ENCODE data around the gene PROK1. TPM values are rescaled to one million over a fixed set of nuclear protein-coding genes. Genes with fewer than 3 reads are reported as not detected.

The PROK1 gene
- total RNA-seq, 4 donors from 2014 or later: 0.35 to 2.3 TPM; not detected in 2

GRCh38 chr1:110466646-110467280 lies 15.8 kb downstream of the PROK1 start:
- Histone ChIP-seq H3K4me1 (peaks cover 20 to 48% (median 35%) of the 10 kb centered on the region in 3 donors), H3K36me3 (no peaks in the 10 kb centered on the region), H3K27ac (peak overlapping the region in 2 of 4 donors; percentile 39 to 83), H3K27me3 (no peaks in the 10 kb centered on the region), H3K9me3 (no peaks in the 10 kb centered on the region), H3K4me3 (no peak overlapping the region)
- TF ChIP-seq POLR2A (IDR thresholded peaks at IDR 0.05) (no peak), CTCF (IDR thresholded peaks at IDR 0.05) (no peak)
- DNase-seq: no peak
- 58 to 65% methylated on average over 8 of the region's 8 CpGs for WGBS, 2 donors
- intact Hi-C loops (cut with DNase I): no loop called here

- H3K36me3 ChIP-seq: no peaks in the 10 kb centered on the region
- 73 to 85% methylated on average over 3 of the region's 3 CpGs for WGBS, 2 donors
- no peak for TF ChIP-seq CTCF (IDR thresholded peaks at IDR 0.05)
- TF ChIP-seq POLR2A (IDR thresholded peaks at IDR 0.05): no peak
- H3K27me3 ChIP-seq: no peaks in the 10 kb centered on the region
- H3K4me3 ChIP-seq: no peak overlapping the region
- H3K4me1 ChIP-seq: peaks cover 0 to 22% (median 16%) of the 10 kb centered on the region in 3 donors
- H3K27ac ChIP-seq: no peak overlapping the region
- DNase-seq: no peak
- intact Hi-C loops (cut with DNase I): no loop called here
- no peaks in the 10 kb centered on the region for H3K9me3 ChIP-seq
Observed at GRCh38 chr1:110471131-110471530, 20.2 kb downstream of the PROK1 start.

- H3K4me1 ChIP-seq: peaks cover 6 to 25% (median 20%) of the 10 kb centered on the region in 3 donors
- no peaks in the 10 kb centered on the region for H3K27me3 ChIP-seq
- 77 to 83% methylated on average over 4 to 9 of the region's 10 CpGs for WGBS, 2 donors
- TF ChIP-seq CTCF (IDR thresholded peaks at IDR 0.05): no peak
- no peak for TF ChIP-seq POLR2A (IDR thresholded peaks at IDR 0.05)
- intact Hi-C loops (cut with DNase I): no loop called here
- H3K27ac ChIP-seq: no peak overlapping the region
- DNase-seq: no peak
- H3K4me3 ChIP-seq: no peak overlapping the region
- H3K36me3 ChIP-seq: no peaks in the 10 kb centered on the region
- H3K9me3 ChIP-seq: no peaks in the 10 kb centered on the region
Observed at GRCh38 chr1:110472546-110472945, 21.6 kb downstream of the PROK1 start.

GRCh38 chr1:110474444-110474843 lies 23.5 kb downstream of the PROK1 start:
- WGBS, 2 donors: 92 to 97% methylated on average over 6 of the region's 6 CpGs
- no peak overlapping the region for H3K27ac ChIP-seq
- no peaks in the 10 kb centered on the region for H3K27me3 ChIP-seq
- H3K4me1 ChIP-seq: peaks cover 14 to 44% (median 36%) of the 10 kb centered on the region in 3 donors
- TF ChIP-seq POLR2A (IDR thresholded peaks at IDR 0.05): no peak
- TF ChIP-seq CTCF (IDR thresholded peaks at IDR 0.05): no peak
- intact Hi-C loops (cut with DNase I): no loop called here
- no peaks in the 10 kb centered on the region for H3K9me3 ChIP-seq
- no peak overlapping the region for H3K4me3 ChIP-seq
- no peaks in the 10 kb centered on the region for H3K36me3 ChIP-seq
- no peak for DNase-seq

- Histone ChIP-seq H3K4me3 (no peak overlapping the region), H3K27me3 (no peaks in the 10 kb centered on the region), H3K27ac (peak overlapping the region in 1 of 4 donors; percentile 29), H3K36me3 (no peaks in the 10 kb centered on the region), H3K4me1 (peaks cover 14 to 48% (median 36%) of the 10 kb centered on the region in 3 donors), H3K9me3 (no peaks in the 10 kb centered on the region)
- TF ChIP-seq POLR2A (IDR thresholded peaks at IDR 0.05) (no peak), CTCF (IDR thresholded peaks at IDR 0.05) (no peak)
- DNase-seq: no peak
- 97 to 98% methylated on average over 4 to 5 of the region's 5 CpGs for WGBS, 2 donors
- intact Hi-C loops (cut with DNase I): no loop called here
Observed at GRCh38 chr1:110475362-110476027, 24.5 kb downstream of the PROK1 start.
